Measurements from ENCODE around the gene HOXA1.

The HOXA1 gene

GRCh38 chr7:27116962-27117886 lies 21.4 kb upstream of the HOXA1 start:
- no peaks in the 10 kb centered on the region for H3K4me1 Mint-ChIP-seq (ENCODE audit: low read depth in 2 of 2)
- H3K27ac Mint-ChIP-seq, result no peak overlapping the region
- DNase-seq, result no peak
- H3K4me3 Mint-ChIP-seq, result no peak overlapping the region
- H3K27me3 Mint-ChIP-seq, result peaks cover 0 to 23% of the 10 kb centered on the region in 2 donors
- no peak for ATAC-seq (replicated peaks)
- no peaks in the 10 kb centered on the region for H3K9me3 Mint-ChIP-seq
- peaks cover 3% of the 10 kb centered on the region for H3K36me3 Mint-ChIP-seq (ENCODE audit: insufficient read depth)

- Mint-ChIP-seq H3K36me3 (ENCODE audit: insufficient read depth) (no peaks in the 10 kb centered on the region), H3K27ac (no peak overlapping the region), H3K27me3 (peaks cover 0 to 31% of the 10 kb centered on the region in 2 donors), H3K4me1 (ENCODE audit: low read depth in 2 of 2) (no peaks in the 10 kb centered on the region), H3K9me3 (no peaks in the 10 kb centered on the region), H3K4me3 (no peak overlapping the region)
- DNase-seq (no peak), ATAC-seq (replicated peaks) (no peak)
Observed at GRCh38 chr7:27116031-27116961, 20.5 kb upstream of the HOXA1 start.

- peaks cover 0 to 37% of the 10 kb centered on the region in 2 donors for H3K27me3 Mint-ChIP-seq
- H3K9me3 Mint-ChIP-seq, result no peaks in the 10 kb centered on the region
- no peak overlapping the region for H3K27ac Mint-ChIP-seq
- no peaks in the 10 kb centered on the region for H3K4me1 Mint-ChIP-seq (ENCODE audit: low read depth in 2 of 2)
- H3K4me3 Mint-ChIP-seq, result no peak overlapping the region
- no peaks in the 10 kb centered on the region for H3K36me3 Mint-ChIP-seq (ENCODE audit: insufficient read depth)
- DNase-seq, result no peak
- ATAC-seq (replicated peaks), result no peak
Observed at GRCh38 chr7:27115221-27116026, 19.6 kb upstream of the HOXA1 start.

GRCh38 chr7:27114881-27115220 lies 19.1 kb upstream of the HOXA1 start:
- Mint-ChIP-seq H3K27ac (no peak overlapping the region), H3K36me3 (ENCODE audit: insufficient read depth) (no peaks in the 10 kb centered on the region), H3K4me3 (no peak overlapping the region), H3K9me3 (no peaks in the 10 kb centered on the region), H3K27me3 (peaks cover 0 to 39% of the 10 kb centered on the region in 2 donors), H3K4me1 (ENCODE audit: low read depth in 2 of 2) (no peaks in the 10 kb centered on the region)
- DNase-seq (no peak), ATAC-seq (replicated peaks) (no peak)

GRCh38 chr7:27113991-27114769 lies 18.4 kb upstream of the HOXA1 start:
- no peak for DNase-seq
- H3K36me3 Mint-ChIP-seq (ENCODE audit: insufficient read depth), result no peaks in the 10 kb centered on the region
- no peak overlapping the region for H3K4me3 Mint-ChIP-seq
- peaks cover 0 to 43% of the 10 kb centered on the region in 2 donors for H3K27me3 Mint-ChIP-seq
- ATAC-seq (replicated peaks), result no peak
- no peaks in the 10 kb centered on the region for H3K9me3 Mint-ChIP-seq
- H3K4me1 Mint-ChIP-seq (ENCODE audit: low read depth in 2 of 2), result no peaks in the 10 kb centered on the region
- no peak overlapping the region for H3K27ac Mint-ChIP-seq

GRCh38 chr7:27112955-27113949 lies 17.5 kb upstream of the HOXA1 start:
- no peak overlapping the region for H3K27ac Mint-ChIP-seq
- no peak for DNase-seq
- no peak for ATAC-seq (replicated peaks)
- no peaks in the 10 kb centered on the region for H3K4me1 Mint-ChIP-seq (ENCODE audit: low read depth in 2 of 2)
- no peaks in the 10 kb centered on the region for H3K36me3 Mint-ChIP-seq (ENCODE audit: insufficient read depth)
- no peak overlapping the region for H3K4me3 Mint-ChIP-seq
- H3K9me3 Mint-ChIP-seq, result no peaks in the 10 kb centered on the region
- peaks cover 0 to 43% of the 10 kb centered on the region in 2 donors for H3K27me3 Mint-ChIP-seq

- H3K4me3 Mint-ChIP-seq, result no peak overlapping the region
- ATAC-seq (replicated peaks), result no peak
- H3K27me3 Mint-ChIP-seq, result peaks cover 0 to 41% of the 10 kb centered on the region in 2 donors
- no peaks in the 10 kb centered on the region for H3K4me1 Mint-ChIP-seq (ENCODE audit: low read depth in 2 of 2)
- no peak overlapping the region for H3K27ac Mint-ChIP-seq
- H3K9me3 Mint-ChIP-seq, result no peaks in the 10 kb centered on the region
- no peak for DNase-seq
- H3K36me3 Mint-ChIP-seq (ENCODE audit: insufficient read depth), result no peaks in the 10 kb centered on the region
Observed at GRCh38 chr7:27112361-27112760, 16.6 kb upstream of the HOXA1 start.

- H3K36me3 Mint-ChIP-seq (ENCODE audit: insufficient read depth), result no peaks in the 10 kb centered on the region
- H3K4me1 Mint-ChIP-seq (ENCODE audit: low read depth in 2 of 2), result no peaks in the 10 kb centered on the region
- H3K9me3 Mint-ChIP-seq, result no peaks in the 10 kb centered on the region
- H3K27me3 Mint-ChIP-seq, result peaks cover 0 to 39% of the 10 kb centered on the region in 2 donors
- DNase-seq, result no peak
- no peak overlapping the region for H3K4me3 Mint-ChIP-seq
- no peak overlapping the region for H3K27ac Mint-ChIP-seq
- ATAC-seq (replicated peaks), result no peak
Observed at GRCh38 chr7:27111751-27112277, 16.0 kb upstream of the HOXA1 start.

- Mint-ChIP-seq H3K4me1 (ENCODE audit: low read depth in 2 of 2) (no peaks in the 10 kb centered on the region), H3K27me3 (peaks cover 0 to 39% of the 10 kb centered on the region in 2 donors), H3K27ac (no peak overlapping the region)
Observed at GRCh38 chr7:27111042-27111750, 15.4 kb upstream of the HOXA1 start.

GRCh38 chr7:27110186-27111031 lies 14.6 kb upstream of the HOXA1 start:
- no peaks in the 10 kb centered on the region for H3K4me1 Mint-ChIP-seq (ENCODE audit: low read depth in 2 of 2)
- no peak overlapping the region for H3K27ac Mint-ChIP-seq
- ATAC-seq (replicated peaks) (no peak), DNase-seq (no peak)
- H3K36me3 Mint-ChIP-seq (ENCODE audit: insufficient read depth), result peaks cover 3% of the 10 kb centered on the region
- H3K27me3 Mint-ChIP-seq, result peaks cover 2 to 41% of the 10 kb centered on the region in 2 donors
- H3K4me3 Mint-ChIP-seq, result no peak overlapping the region
- no peaks in the 10 kb centered on the region for H3K9me3 Mint-ChIP-seq

More at GRCh38 chr7:27111042-27111750, 15.4 kb upstream of the HOXA1 start:
- H3K36me3 Mint-ChIP-seq (ENCODE audit: insufficient read depth), result no peaks in the 10 kb centered on the region
- no peak for DNase-seq
- no peaks in the 10 kb centered on the region for H3K9me3 Mint-ChIP-seq
- no peak overlapping the region for H3K4me3 Mint-ChIP-seq
- ATAC-seq (replicated peaks), result no peak
